Measurements from ENCODE around the gene PALD1.
"Not testable (repeated sequence)": the region's sequence is repeated elsewhere in the genome, so short reads cannot be mapped to it uniquely, and the experiment has no call there.

The PALD1 gene

DNA sequence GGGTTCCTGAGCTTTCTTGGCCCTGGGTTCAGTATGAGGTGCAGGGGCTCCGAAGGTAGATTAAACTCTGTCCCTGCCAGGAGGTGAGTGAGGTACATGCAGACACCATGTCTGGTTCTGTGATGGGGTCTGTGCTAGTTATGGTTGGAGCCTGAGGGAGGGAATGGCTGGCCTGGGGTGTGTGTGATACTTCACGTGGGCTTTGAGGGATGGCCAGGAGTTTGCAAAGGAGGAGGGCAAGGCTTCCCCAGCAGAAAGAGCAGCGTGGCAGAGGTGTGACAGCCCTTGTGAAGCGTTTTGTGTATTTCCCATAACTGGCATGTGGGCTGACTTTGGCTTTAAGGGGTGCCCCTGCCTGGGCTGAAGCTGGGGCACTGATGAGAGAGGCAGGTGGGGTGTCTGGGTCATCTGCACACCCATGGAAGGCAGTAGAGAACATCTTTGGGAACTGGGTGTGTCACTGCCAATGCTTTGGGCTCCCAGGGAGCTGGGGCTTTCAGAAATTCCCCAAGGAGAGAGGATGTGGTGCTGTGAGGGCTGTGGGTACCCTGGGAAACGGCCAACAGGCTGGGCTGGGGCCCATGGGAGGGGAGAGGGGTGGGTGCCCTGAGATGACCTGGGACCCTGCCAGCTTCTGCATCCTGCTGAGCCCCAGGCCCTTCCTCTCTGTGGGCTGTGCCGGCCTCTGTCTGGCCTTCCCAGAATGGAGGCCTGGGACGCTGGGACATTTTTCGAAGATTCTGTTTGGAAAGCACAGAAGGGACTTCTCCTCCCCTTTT lies 4.6 kb downstream of the PALD1 start:
- no peak for DNase-seq (ENCODE audit: low spot score)

GRCh38 chr10:70483872-70484271 lies 5.3 kb downstream of the PALD1 start:
- DNase-seq (ENCODE audit: low spot score), result not testable (repeated sequence)

DNA sequence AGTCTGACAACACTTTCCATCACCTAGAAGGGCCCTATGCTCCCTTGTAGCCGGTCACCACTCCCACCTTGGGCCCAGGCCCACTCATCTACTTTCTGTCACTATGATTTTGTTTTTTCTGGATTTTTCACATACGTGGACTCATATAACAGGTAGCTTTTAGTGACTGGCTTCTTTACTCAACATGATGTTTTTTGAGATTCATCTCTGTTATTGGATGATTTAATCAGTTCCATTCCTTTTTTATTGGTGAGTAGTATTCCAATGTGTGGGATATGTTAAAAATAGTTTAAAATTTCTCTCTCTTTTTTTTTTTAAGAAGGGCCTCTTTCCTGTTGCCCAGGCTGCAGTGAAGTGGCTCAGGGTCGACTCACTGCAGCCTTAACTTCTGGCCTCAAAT lies 9.3 kb downstream of the PALD1 start:
- no peak for DNase-seq (ENCODE audit: low spot score)

DNA sequence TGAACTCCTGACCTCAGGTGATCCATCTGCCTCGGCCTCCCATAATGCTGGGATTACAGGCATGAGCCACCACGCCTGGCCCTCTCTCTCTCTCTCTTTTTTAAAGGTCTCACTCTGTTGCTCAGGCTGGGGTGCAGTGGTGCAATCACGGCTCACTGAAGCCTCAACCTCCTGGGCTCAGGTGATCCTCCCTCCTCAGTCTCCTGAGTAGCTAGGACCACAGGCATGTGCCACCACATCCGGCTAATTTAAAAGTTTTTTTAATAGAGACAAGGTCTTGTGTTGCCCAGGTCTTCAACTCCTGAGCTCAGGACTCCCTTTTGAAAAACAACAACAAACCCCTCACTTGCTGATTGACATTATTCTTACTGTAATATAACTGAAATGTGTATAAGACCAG lies 11.6 kb downstream of the PALD1 start:
- DNase-seq (ENCODE audit: low spot score), result no peak

DNA sequence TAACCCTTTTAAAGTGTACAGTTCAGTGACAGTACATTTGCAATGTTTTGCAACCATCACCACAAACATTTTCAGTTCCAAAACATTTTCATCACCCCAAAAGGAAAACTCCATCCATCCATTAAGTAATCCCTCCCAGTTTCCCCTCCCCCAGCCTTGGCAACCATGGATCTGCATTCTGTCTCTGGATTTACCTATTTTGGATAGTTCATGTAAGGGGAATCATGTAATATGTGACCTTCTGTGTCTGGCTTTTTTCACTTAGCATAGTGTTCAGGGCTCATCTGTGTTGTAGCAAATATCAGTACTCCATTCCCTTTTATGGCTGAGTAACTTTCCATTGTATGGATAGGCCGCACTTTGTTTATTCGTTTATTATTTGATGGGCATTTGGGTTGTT lies 13.0 kb downstream of the PALD1 start:
- no peak for DNase-seq (ENCODE audit: low spot score)

DNA sequence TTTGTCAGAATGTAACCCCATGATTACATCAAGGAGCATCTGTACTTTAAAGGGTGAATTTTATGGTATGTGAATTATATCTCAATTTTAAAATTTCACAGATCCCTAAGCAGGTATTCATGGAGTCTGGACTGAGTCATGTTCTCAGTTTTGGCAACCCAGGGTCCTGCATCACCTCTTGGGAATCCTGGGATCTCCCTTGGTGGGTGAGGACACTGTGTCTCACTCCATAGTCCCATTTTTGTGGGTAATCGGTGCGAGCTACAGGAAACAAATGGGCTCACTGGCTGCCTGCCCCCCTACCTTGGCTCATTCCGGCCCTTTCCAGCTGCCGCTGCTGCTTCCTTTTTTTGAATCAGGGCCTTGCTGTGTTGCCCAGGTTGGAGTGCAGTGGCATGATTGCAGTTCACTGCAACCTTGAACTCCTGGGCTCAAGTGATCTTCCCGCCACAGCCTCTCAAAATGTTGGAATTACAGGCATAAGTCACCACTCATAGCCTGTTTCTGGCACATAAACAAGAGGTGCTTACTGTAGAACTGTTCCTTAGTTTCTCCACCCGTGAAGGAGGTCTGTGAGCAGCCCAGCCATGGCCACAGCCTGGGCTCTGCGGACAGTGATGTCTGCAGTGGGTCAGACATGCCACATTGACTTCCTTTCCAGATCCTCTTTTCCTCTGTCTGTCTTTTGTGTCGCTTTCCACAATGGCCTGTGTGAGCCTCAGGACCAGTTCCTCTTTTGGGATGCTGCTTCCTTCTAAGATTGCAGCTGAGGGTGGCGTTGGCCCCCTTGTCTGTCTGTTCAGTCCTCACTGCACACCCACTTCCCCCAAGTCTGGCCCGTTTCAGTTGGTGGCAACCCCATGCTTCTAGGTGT lies 14.5 kb downstream of the PALD1 start:
- peak; percentile 82 for DNase-seq (ENCODE audit: low spot score)

DNA sequence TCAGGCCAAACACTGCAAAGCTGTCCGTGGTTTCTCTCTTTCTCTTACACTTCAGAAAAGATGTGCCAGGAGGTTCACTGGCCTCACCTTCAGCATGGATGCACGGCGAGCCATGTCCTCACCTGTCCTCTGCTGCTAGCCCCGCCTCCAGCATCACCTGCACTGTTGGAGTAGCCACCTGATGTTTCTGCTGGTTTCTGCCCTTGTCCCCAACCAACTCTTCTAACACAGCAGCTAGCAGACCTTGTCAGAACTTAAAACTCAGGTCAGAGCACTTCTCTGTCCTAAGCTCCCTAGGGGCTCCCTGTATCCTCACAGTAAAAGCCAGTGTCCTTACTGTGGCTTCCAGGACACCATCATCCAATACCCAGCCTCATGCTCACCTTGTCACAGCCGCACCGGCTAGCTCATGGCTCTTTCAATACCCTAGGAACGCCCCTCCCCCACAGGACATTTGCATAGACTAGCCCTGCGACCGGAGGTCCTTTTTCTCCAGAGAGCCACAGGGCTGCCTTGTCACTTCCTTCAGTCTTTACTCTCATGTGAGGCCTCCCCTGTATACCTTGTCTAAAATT lies 15.2 kb downstream of the PALD1 start:
- DNase-seq (ENCODE audit: low spot score), result no peak

DNA sequence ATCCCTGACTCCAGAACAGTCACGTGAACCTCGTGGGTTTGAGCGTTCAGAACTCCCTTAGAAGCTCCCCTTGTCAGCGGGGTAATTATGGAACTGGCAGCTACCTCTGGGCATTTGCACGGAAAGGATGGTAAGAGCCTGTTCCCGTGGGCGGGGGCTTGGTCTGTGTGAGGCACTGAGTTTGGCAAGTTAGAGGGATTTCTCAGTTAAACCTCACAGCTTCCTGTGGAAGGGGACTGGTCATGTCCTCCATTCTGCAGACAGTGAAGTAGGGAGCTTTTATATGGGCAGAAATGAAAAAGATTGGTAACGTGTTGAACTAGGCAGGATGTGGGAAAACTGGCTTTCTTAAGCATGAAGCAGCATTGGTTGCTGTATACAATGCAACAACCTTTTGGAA lies 16.0 kb downstream of the PALD1 start:
- no peak for DNase-seq (ENCODE audit: low spot score)

- DNase-seq (ENCODE audit: low spot score), result peak; percentile 52
These were observed 16.4 kb downstream of the PALD1 start for GRCh38 chr10:70494966-70495365.

GRCh38 chr10:70495691-70496261 lies 17.2 kb downstream of the PALD1 start:
- no peak for DNase-seq (ENCODE audit: low spot score)

- no peak for DNase-seq (ENCODE audit: low spot score)
These were observed 18.0 kb downstream of the PALD1 start for GRCh38 chr10:70496341-70497119.

- DNase-seq (ENCODE audit: low spot score), result no peak
These were observed 18.6 kb downstream of the PALD1 start for GRCh38 chr10:70497120-70497545.

DNA sequence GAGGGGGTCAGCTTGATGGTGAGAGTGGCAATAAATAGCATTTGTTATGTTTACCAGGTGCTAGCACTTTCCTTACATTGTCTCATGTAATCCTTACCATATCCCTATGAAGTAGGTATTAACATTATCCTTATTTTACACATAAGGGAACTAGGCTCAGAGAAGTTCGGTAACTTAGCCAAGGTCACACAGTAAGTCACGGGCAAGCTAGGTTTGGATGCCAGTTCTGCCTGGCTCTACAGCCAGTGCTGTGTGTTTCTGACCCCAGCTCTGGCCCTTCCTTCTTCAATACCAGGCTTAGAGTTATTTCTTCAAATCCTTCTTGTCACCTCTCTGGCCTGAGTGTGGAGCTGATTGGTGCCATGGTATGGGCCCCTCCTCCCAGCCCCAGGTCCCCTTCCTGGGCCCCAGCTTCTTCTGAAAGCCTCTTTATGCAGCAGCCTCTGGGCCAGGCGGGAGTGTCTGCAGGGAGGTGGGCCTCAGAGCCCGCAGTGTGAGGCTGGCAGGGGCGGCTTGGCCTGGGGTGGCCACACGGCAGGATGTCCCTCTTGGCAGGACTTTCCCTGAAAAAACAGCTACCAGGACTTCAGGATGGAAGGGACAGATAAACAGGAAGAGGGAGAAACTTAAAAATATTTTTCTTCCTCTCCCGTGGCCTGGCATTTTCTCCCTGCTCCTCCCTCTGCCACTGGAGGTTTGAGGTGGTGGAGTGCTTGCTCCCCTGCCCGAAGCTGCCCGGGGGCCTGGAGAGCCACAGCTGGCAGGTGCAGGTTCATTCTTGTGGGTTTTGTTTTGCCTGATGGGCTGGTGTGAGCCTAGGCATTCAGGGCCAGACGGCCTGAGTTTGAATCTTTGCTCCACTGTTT lies 20.6 kb downstream of the PALD1 start:
- no peak for DNase-seq (ENCODE audit: low spot score)

- DNase-seq (ENCODE audit: low spot score), result no peak
These were observed 21.2 kb downstream of the PALD1 start for GRCh38 chr10:70499836-70500167.

DNA sequence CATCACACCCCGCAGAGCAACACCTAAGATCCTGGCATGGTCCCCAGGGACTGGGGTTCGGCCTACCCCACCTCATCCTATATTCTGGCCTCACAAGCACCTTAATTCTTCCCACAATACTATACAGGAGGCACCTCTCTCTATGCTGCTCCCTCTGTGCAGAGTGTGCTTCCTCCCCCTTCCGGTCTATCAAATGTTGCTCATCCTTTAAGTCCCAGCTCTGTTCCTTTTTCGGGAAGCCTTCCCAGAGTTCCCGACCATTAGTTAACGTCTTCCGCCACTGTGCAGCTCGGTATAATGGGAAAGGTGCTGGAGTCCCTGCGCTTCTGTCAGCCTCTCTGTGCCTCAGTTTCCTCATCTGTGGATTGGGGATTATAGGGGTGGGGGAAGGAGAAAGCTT lies 21.8 kb downstream of the PALD1 start:
- no peak for DNase-seq (ENCODE audit: low spot score)

GRCh38 chr10:70500812-70501301 lies 22.3 kb downstream of the PALD1 start:
- DNase-seq (ENCODE audit: low spot score), result no peak

DNA sequence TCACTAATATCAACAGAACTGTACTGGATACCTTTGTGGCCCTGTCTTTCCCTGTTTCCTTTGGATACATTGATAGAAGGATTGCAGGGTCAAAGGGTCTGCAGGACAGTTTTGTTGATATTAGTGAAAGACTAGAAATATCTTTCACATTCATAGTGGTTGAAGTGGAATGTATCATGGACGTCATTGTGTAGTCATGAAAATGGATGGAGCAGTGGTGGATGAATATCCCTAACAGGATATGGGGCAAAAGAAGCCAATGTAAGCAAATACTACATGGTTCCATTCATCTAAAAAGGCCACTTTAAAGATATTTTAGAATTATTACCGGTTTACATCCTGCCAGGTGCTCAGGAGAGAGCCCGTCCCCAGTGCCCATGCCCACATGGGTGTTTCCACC lies 23.8 kb downstream of the PALD1 start:
- DNase-seq (ENCODE audit: low spot score), result no peak

GRCh38 chr10:70503776-70504175 lies 25.2 kb downstream of the PALD1 start:
- no peak for DNase-seq (ENCODE audit: low spot score)

GRCh38 chr10:70504521-70505358 lies 26.2 kb downstream of the PALD1 start:
- DNase-seq (ENCODE audit: low spot score), result no peak

DNA sequence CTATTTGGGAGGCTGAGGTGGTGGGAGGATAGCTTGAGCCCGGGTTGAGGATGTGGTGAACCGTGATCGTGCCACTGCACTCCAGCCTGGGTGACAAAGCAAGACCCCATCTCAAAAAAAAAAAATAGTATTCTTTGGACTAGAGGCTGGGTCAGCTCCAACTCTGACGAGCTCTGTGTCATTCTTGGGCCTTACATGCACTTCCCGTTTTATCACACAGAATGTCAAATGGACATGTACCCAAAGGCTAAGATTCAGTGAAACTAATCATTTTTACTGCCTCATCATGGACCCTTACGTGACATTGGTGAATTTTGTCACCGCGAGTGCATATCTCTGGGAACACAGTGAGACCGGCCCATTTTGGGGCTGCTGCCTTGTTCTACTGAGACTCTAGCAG lies 27.3 kb downstream of the PALD1 start:
- no peak for DNase-seq (ENCODE audit: low spot score)

Measured in pons (tissue), 1 donor.